IPS-15b (cell line): Measurements from ENCODE around the gene KRTAP5-3.

Source experiments
- H3K27me3 ChIP-seq: one replicate; pipeline ENCODE4 v1.6.1; 2013; ENCODE audit warnings: low read length; ENCODE audit not compliant: control insufficient read depth, insufficient read depth
- H3K36me3 ChIP-seq: one replicate; pipeline ENCODE4 v1.6.1; 2013; ENCODE audit warnings: low read length; ENCODE audit not compliant: control insufficient read depth, insufficient read depth
- H3K4me1 ChIP-seq: one replicate; pipeline ENCODE4 v1.6.1; 2013; ENCODE audit warnings: mild to moderate bottlenecking, low read length; ENCODE audit not compliant: control insufficient read depth, insufficient read depth
- H3K4me3 ChIP-seq: one replicate; pipeline ENCODE4 v1.5.1; 2013; ENCODE audit warnings: low read depth, low read length
- H3K9ac ChIP-seq: one replicate; pipeline ENCODE4 v1.6.1; 2013; ENCODE audit warnings: low read depth, mild to moderate bottlenecking, low read length
- H3K9me3 ChIP-seq: one replicate; pipeline ENCODE4 v1.6.1; 2013; ENCODE audit warnings: mild to moderate bottlenecking, low read length; ENCODE audit not compliant: control insufficient read depth, insufficient read depth

Gene KRTAP5-3

GRCh38 chr11:1557904-1558774 lies 50.1 kb downstream of the KRTAP5-3 start:
- no peak overlapping the region for H3K4me3 ChIP-seq
- H3K9me3 ChIP-seq = no peaks in the 10 kb centered on the region
- no peak overlapping the region for H3K9ac ChIP-seq
- H3K36me3 ChIP-seq = peaks cover 23% of the 10 kb centered on the region
- H3K27me3 ChIP-seq = no peaks in the 10 kb centered on the region
- H3K4me1 ChIP-seq = peaks cover 3% of the 10 kb centered on the region
